GM15510 (cell line): ENCODE data around the gene BORCS6.

ENCODE experiments used
- POLR2A ChIP-seq: IDR thresholded peaks from 3 replicates; pipeline ENCODE4 v1.6.1; 2011; ENCODE audit warnings: borderline replicate concordance; ENCODE audit not compliant: insufficient read length; ENCODE audit errors: extremely low read depth

The BORCS6 gene

DNA sequence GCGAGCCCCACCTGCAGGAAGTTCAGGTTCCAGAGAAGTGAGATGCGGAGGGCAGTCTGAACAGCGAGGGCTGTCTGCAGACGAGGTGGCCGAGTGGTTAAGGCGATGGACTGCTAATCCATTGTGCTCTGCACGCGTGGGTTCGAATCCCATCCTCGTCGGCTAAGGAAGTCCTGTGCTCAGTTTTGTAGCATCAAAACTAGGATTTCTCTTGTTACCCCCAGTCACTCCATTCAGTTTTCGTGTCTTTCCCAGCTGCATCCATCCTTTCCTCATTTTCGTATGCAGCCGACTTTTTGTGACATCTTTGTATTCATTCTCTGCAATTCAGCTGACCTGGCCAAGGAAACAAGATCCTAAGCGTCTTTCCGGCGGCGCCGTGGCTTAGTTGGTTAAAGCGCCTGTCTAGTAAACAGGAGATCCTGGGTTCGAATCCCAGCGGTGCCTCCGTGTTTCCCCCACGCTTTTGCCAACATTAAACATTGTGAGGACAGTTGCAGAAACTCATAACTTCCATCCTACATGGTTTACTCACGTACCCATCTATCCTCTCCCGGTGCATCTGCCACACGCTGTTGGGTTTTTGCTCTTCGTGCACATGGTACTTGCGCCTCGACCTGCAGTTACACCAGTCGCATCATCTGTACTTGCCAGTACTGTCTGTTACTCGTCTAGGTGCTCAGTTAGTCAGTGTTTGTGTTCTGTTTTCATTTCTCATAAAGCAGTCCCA, 3.0 kb downstream of the BORCS6 start:
- no peak for TF ChIP-seq POLR2A

GRCh38 chr17:8186446-8186786, 3.6 kb downstream of the BORCS6 start:
- TF ChIP-seq POLR2A, result peak; percentile 13

GRCh38 chr17:8185582-8186445, 4.2 kb downstream of the BORCS6 start:
- peak; percentile 43 for TF ChIP-seq POLR2A

GRCh38 chr17:8176998-8177731, 12.8 kb downstream of the BORCS6 start:
- TF ChIP-seq POLR2A, result no peak

GRCh38 chr17:8176197-8176940, 13.6 kb downstream of the BORCS6 start, which contains the start of gene TMEM107:
Gene TMEM107 (minus strand): TSS chr17:8176380. CDS start chr17:8176286, 94 bp downstream.
- TF ChIP-seq POLR2A, result peak; percentile 60

DNA sequence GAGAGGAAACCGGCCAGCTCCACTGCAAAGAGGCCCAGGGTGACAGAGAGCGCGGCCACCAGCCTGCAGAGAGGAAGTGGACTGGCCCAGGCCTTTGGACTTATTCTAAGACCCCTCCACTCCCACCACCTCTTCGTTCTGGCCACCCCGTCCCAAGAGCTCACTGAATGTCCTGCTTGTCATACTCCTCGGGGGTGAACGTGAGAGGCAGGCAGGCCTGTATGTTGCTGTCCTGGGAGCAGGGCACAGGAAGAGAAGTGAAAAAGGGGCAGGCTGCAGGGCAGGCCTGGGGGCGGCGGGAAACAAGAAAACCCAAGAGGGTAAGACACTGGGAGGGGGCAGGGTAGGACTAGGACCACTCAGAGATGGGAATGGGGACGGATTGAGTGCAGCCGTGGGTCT, 14.2 kb downstream of the BORCS6 start:
- no peak for TF ChIP-seq POLR2A

- TF ChIP-seq POLR2A, result no peak
Observed at GRCh38 chr17:8173871-8174322, 16.1 kb downstream of the BORCS6 start.

DNA sequence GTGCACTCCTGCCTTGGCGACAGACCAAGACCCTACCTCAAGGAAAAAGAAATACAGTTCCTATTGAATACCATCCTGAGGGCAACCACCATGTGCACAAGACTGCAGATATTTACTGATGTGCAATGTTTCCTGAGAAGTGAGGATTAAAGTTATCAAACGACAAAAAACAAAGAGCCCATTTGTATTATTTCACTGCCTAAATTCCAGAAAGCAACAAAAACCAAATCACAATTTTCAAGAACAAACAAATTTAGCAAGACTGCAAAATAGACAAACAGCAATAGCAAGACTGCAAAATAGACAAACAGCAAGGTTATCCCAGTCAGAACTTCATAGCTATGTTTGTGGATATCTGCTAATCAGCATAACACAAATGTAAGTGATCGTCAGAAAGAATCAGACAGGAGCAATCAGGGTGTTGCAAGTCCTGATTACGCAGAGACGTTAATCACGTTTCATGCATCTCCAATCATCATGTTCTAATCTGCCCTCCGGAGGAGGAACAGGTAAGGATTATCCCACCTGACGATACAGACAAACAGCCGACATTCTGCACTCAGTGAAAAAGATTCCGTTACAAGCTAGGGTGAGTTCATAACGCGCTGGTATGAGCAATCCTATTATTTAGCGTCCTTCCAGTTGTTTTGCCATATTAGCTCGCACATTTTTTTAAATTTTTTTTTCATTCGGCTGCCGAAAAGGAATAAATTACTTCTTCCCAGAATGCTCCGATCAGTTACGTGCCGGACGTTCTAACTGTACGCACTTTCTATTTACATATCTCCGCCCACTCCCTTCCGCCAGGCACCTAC, 16.7 kb downstream of the BORCS6 start:
- peak; percentile 99 for TF ChIP-seq POLR2A

GRCh38 chr17:8167526-8167925, 22.5 kb downstream of the BORCS6 start:
- TF ChIP-seq POLR2A, result no peak

DNA sequence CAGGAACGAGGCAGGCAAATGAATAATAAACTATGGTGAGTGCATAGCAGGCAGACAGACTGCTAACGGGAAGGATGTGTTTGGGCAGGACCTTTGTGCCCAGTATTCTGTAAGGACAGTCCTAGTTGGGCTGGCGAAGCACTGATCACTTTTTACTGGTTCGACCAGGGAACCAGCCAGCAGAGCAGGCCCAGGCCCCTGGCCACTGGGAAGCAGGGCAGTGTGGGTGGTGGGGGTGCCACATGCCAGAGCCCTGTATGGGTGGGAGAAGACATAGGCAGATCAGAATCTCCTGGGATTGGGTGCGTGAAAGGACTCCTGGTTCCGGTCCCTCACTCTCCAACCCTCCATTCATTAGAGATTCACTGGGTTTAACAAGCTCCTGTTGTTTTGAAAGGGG, 23.2 kb downstream of the BORCS6 start:
- no peak for TF ChIP-seq POLR2A

GRCh38 chr17:8164815-8165131, 25.2 kb downstream of the BORCS6 start:
- no peak for TF ChIP-seq POLR2A

DNA sequence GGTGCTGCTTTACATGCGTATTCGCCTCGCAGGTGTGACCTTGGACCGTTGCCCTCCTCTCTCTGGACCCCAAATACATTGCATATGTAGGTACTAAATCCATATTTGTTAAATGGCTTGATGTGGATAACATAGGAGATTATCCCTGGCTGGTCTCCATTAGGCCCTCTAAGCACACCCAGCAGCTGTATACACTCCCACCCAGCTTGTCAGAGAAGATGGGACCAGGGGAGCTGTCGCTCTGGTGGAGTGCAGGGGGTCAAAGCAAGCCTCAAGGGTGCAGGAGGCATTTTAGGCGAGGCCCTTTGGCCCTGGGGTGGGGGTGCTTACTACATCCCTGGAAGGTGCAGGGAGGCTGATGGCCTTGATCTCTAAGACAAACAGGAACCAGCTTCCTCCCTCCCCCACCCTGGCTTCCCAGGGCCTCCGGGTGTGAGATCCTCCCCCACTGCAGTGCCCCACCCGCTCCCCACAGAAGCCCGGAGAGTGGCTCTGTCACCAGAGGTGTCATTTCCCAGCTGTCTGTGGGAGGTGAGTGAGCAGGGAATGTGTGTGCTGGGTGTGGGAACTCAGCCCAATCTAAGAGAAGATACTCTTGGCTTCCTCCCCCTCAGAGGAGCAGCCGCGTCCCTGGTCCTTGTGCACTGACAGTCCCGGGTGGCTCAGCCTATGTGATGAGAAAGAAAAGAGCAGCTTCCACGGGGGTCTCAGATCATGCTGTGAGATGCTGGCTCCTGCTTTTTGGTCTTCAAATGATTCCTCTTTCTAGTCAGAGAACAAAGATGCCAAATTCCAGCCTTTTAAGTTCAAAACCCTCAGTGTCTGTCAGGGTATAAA, 25.8 kb downstream of the BORCS6 start:
- TF ChIP-seq POLR2A, result no peak
